DMS79 (cell line): Measurements from ENCODE around the gene RNF112.

Experiments used
- DNase-seq: peaks from one replicate; lab custom pipeline; 2025; lab: John Stamatoyannopoulos, UW

The RNF112 gene

GRCh38 chr17:19387921-19388521 is 23.0 kb upstream of the RNF112 start:
- DNase-seq, result no peak

GRCh38 chr17:19388791-19389785 is 21.9 kb upstream of the RNF112 start:
- no peak for DNase-seq

GRCh38 chr17:19390951-19391350 is 20.1 kb upstream of the RNF112 start:
- DNase-seq, result no peak

- DNase-seq, result no peak
Observed at GRCh38 chr17:19391432-19391831, 19.6 kb upstream of the RNF112 start.

- DNase-seq, result no peak
Observed at GRCh38 chr17:19392303-19392702, 18.7 kb upstream of the RNF112 start.

GRCh38 chr17:19397556-19398041 is 13.4 kb upstream of the RNF112 start:
- DNase-seq, result no peak

- DNase-seq, result no peak
Observed at GRCh38 chr17:19398301-19399181, 12.5 kb upstream of the RNF112 start.

GRCh38 chr17:19399750-19400450 is 11.1 kb upstream of the RNF112 start:
- DNase-seq, result no peak

GRCh38 chr17:19401321-19402010 is 9.6 kb upstream of the RNF112 start:
- no peak for DNase-seq

GRCh38 chr17:19402171-19402570 is 8.9 kb upstream of the RNF112 start:
- no peak for DNase-seq

- no peak for DNase-seq
Observed at GRCh38 chr17:19403021-19403420, 8.0 kb upstream of the RNF112 start.

- no peak for DNase-seq
Observed at GRCh38 chr17:19404264-19404663, 6.8 kb upstream of the RNF112 start.

GRCh38 chr17:19405114-19405513 is 5.9 kb upstream of the RNF112 start:
- DNase-seq, result no peak

- no peak for DNase-seq
Observed at GRCh38 chr17:19407601-19408345, 3.3 kb upstream of the RNF112 start.

GRCh38 chr17:19408346-19408710 is 2.7 kb upstream of the RNF112 start:
- DNase-seq, result no peak

- no peak for DNase-seq
Observed at GRCh38 chr17:19409066-19409465, 2.0 kb upstream of the RNF112 start.

- DNase-seq, result no peak
Observed at GRCh38 chr17:19409509-19409908, 1.5 kb upstream of the RNF112 start.

- no peak for DNase-seq
Observed at GRCh38 chr17:19410091-19410490, 941 bp upstream of the RNF112 start.

- no peak for DNase-seq
Observed at GRCh38 chr17:19411631-19412030, 599 bp downstream of the RNF112 start.

GRCh38 chr17:19412510-19412909 is 1.5 kb downstream of the RNF112 start:
- DNase-seq, result no peak
